ENCODE results near the gene MCIDAS.

MCIDAS gene

DNA sequence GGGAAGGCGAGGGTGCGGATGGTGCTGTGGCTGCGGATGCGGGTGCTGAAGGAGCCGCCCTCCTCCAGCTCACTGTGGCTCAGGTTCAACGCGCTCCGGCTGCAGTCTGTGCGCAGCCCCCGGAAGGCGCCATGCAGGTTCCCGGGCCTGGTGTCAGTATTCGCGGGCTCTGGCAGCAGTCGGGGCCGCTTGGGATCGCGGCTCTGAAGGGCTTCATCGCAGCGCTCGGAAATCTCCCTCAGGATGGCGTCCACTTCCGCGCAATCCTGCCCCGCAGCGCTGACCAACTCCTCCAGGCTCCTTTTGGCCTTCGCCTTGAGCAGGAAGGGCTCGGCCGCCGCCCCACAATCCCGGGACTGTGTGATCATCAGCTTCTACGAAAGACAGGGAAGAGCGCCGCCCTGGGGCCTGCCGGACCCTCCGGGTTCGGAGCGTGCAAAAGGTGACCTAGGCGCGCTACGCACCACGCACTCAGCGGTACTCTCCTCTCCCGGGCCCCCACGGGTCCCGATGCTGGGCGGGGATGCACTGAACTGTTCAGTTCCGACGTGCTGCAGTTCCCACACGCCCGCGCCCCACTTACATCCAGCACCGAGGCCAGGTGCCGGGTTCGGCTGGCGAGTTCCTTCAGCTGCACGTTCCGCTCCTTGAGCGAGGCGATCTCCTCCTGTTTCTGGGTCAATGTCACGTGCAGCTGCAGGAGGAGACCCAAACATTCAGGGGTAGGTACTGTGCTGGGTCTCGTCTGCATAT lies 6.5 kb downstream of the MCIDAS start:
- H3K9ac ChIP-seq (ENCODE audit: low read length in 2 of 2): no peak overlapping the region
- H3K27ac ChIP-seq (ENCODE audit: low read length): no peak overlapping the region
- H3K27me3 ChIP-seq (ENCODE audit: control insufficient read depth in 1 of 2, insufficient read depth in 2 of 2, low read length in 2 of 2): peaks cover 59 to 61% of the 10 kb centered on the region in 2 donors

DNA sequence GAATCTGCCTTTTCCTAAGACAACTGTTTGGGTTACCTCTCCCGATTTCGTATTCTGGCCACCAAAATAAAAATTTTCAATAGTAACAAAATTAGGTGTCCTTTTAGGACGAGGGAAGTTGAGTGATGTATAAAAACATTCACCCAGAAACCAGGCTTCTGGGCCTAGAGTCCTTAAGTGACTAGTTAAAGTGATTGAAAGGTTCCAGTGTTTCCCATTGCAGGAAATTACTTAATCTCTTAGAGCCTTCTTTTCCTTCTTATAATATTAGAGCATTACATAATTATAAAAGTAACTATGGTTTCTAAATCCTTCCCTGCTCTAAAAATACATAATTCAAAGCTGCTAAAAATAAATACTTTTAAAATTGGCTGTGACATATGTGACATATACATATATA lies 7.3 kb downstream of the MCIDAS start:
- peaks cover 51 to 54% of the 10 kb centered on the region in 2 donors for H3K27me3 ChIP-seq (ENCODE audit: control insufficient read depth in 1 of 2, insufficient read depth in 2 of 2, low read length in 2 of 2)
- H3K4me3 ChIP-seq (ENCODE audit: low read length in 2 of 2): no peak overlapping the region
- peaks cover 14% of the 10 kb centered on the region for H3K4me1 ChIP-seq (ENCODE audit: control insufficient read depth, insufficient read depth, low read length)
- no peak overlapping the region for H3K9ac ChIP-seq (ENCODE audit: low read length in 2 of 2)
- H3K9me3 ChIP-seq (ENCODE audit: control insufficient read depth in 2 of 2, low read length in 2 of 2): no peaks in the 10 kb centered on the region
- no peak overlapping the region for H3K27ac ChIP-seq (ENCODE audit: low read length)
- H3K36me3 ChIP-seq (ENCODE audit: control insufficient read depth in 2 of 2, insufficient read depth in 2 of 2, low read length in 2 of 2): no peaks in the 10 kb centered on the region

More for the DNA sequence above, 6.5 kb downstream of the MCIDAS start:
- Histone ChIP-seq H3K9me3 (ENCODE audit: control insufficient read depth in 2 of 2, low read length in 2 of 2) (no peaks in the 10 kb centered on the region), H3K4me1 (ENCODE audit: control insufficient read depth, insufficient read depth, low read length) (peaks cover 14% of the 10 kb centered on the region), H3K4me3 (ENCODE audit: low read length in 2 of 2) (peak overlapping the region in 1 of 2 donors; percentile 54), H3K36me3 (ENCODE audit: control insufficient read depth in 2 of 2, insufficient read depth in 2 of 2, low read length in 2 of 2) (no peaks in the 10 kb centered on the region)

DNA sequence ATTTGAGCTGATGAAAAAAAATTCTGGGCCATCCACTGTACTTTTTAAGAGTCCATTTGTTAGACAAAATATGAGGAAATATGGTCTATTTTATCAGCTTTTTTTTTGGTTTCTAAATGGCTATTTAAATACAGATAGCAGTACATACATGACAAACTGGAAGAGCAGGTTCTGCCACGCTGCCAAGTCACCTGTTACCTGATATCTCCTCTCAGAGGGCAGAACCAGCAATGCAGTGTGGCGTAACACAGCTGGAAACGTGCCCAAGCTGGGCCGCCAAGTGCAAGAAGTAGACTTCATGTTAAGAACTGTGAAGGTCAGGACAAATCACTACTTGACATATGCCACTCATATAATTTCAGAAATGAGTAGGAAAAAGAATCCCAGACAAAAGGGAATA lies 8.1 kb downstream of the MCIDAS start:
- Histone ChIP-seq H3K4me3 (ENCODE audit: low read length in 2 of 2) (no peak overlapping the region), H3K27me3 (ENCODE audit: control insufficient read depth in 1 of 2, insufficient read depth in 2 of 2, low read length in 2 of 2) (peaks cover 43 to 46% of the 10 kb centered on the region in 2 donors), H3K27ac (ENCODE audit: low read length) (no peak overlapping the region), H3K36me3 (ENCODE audit: control insufficient read depth in 2 of 2, insufficient read depth in 2 of 2, low read length in 2 of 2) (no peaks in the 10 kb centered on the region), H3K4me1 (ENCODE audit: control insufficient read depth, insufficient read depth, low read length) (peaks cover 14% of the 10 kb centered on the region), H3K9me3 (ENCODE audit: control insufficient read depth in 2 of 2, low read length in 2 of 2) (no peaks in the 10 kb centered on the region), H3K9ac (ENCODE audit: low read length in 2 of 2) (no peak overlapping the region)

DNA sequence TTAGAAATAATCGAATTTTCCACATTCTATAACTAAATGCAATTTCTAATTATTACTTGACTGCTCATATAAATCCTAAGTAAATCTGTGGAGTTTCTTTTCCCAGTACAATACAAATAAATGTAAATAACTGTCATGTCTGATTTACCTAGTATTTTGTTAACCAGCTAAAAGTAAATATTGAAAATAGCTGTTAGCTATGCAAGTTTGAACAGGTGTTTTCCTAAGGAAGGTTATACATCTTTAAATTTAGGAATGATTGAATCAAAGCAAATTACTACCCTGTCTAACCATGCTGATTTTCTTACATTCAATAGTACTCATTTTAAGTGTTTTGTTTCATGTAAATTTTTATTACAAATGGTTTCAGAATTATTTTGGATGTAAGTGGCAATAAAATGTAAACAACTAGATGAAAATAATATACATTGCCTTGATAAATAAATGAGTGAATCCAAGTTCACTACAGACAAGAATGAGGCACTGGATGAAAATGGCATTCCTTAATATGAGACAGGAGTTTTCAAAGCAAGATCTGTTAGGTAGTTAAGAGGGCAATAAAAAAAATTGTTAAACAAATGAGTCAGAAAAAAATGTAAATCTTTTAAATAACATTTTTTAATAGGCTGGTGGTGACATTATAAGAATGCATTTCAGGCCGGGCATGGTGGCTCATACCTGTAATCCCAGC lies 15.8 kb downstream of the MCIDAS start:
- Histone ChIP-seq H3K27ac (ENCODE audit: low read length) (no peak overlapping the region), H3K27me3 (ENCODE audit: control insufficient read depth in 1 of 2, insufficient read depth in 2 of 2, low read length in 2 of 2) (no peaks in the 10 kb centered on the region), H3K36me3 (ENCODE audit: control insufficient read depth in 2 of 2, insufficient read depth in 2 of 2, low read length in 2 of 2) (no peaks in the 10 kb centered on the region), H3K4me1 (ENCODE audit: control insufficient read depth, insufficient read depth, low read length) (no peaks in the 10 kb centered on the region), H3K9me3 (ENCODE audit: control insufficient read depth in 2 of 2, low read length in 2 of 2) (no peaks in the 10 kb centered on the region), H3K4me3 (ENCODE audit: low read length in 2 of 2) (no peak overlapping the region), H3K9ac (ENCODE audit: low read length in 2 of 2) (no peak overlapping the region)

DNA sequence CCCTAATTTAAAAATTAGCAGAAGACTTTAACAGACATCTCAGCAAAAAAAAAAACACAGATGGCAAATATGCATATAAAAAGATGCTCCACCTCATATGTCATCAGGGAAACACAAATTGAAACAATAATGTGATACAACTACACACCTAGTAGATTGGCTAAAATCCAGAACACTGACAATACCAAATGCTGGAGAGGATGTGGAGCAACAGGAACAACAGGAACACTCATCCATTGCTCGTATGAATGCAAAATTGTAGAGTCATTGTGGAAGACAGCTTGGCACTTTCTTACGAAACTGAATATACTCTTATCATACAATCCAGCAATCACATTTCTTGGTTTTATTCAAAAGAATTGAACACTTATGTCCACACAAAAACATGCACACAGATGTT lies 22.1 kb downstream of the MCIDAS start:
- H3K9ac ChIP-seq (ENCODE audit: low read length in 2 of 2): no peak overlapping the region
- peaks cover 0 to under 1% of the 10 kb centered on the region in 2 donors for H3K27me3 ChIP-seq (ENCODE audit: control insufficient read depth in 1 of 2, insufficient read depth in 2 of 2, low read length in 2 of 2)
- H3K4me3 ChIP-seq (ENCODE audit: low read length in 2 of 2): no peak overlapping the region
- H3K9me3 ChIP-seq (ENCODE audit: control insufficient read depth in 2 of 2, low read length in 2 of 2): no peaks in the 10 kb centered on the region
- H3K27ac ChIP-seq (ENCODE audit: low read length): no peak overlapping the region
- H3K4me1 ChIP-seq (ENCODE audit: control insufficient read depth, insufficient read depth, low read length): no peaks in the 10 kb centered on the region
- H3K36me3 ChIP-seq (ENCODE audit: control insufficient read depth in 2 of 2, insufficient read depth in 2 of 2, low read length in 2 of 2): no peaks in the 10 kb centered on the region

DNA sequence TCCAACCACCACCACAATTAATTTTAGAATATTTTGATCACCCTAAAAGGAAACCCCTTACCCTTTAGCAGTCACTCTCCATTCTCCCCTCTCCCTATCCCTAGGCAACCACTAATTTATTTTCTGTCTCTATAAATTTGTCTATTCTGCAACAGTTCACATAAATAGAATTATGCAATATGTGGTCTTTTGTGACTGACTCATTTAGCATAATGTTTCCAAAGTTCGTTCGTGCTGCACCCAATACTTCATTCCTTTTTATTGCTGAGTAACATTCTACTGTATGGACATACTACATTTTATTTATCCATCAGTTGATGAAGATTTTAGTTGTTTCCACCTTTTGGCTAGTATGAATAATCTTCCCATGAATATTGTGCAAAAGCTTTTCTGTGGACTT lies 36.0 kb downstream of the MCIDAS start:
- no peaks in the 10 kb centered on the region for H3K4me1 ChIP-seq (ENCODE audit: control insufficient read depth, insufficient read depth, low read length)
- no peaks in the 10 kb centered on the region for H3K9me3 ChIP-seq (ENCODE audit: control insufficient read depth in 2 of 2, low read length in 2 of 2)
- no peak overlapping the region for H3K4me3 ChIP-seq (ENCODE audit: low read length in 2 of 2)
- H3K27ac ChIP-seq (ENCODE audit: low read length): no peak overlapping the region
- H3K9ac ChIP-seq (ENCODE audit: low read length in 2 of 2): no peak overlapping the region
- H3K36me3 ChIP-seq (ENCODE audit: control insufficient read depth in 2 of 2, insufficient read depth in 2 of 2, low read length in 2 of 2): no peaks in the 10 kb centered on the region
- peaks cover 0 to 11% of the 10 kb centered on the region in 2 donors for H3K27me3 ChIP-seq (ENCODE audit: control insufficient read depth in 1 of 2, insufficient read depth in 2 of 2, low read length in 2 of 2)

DNA sequence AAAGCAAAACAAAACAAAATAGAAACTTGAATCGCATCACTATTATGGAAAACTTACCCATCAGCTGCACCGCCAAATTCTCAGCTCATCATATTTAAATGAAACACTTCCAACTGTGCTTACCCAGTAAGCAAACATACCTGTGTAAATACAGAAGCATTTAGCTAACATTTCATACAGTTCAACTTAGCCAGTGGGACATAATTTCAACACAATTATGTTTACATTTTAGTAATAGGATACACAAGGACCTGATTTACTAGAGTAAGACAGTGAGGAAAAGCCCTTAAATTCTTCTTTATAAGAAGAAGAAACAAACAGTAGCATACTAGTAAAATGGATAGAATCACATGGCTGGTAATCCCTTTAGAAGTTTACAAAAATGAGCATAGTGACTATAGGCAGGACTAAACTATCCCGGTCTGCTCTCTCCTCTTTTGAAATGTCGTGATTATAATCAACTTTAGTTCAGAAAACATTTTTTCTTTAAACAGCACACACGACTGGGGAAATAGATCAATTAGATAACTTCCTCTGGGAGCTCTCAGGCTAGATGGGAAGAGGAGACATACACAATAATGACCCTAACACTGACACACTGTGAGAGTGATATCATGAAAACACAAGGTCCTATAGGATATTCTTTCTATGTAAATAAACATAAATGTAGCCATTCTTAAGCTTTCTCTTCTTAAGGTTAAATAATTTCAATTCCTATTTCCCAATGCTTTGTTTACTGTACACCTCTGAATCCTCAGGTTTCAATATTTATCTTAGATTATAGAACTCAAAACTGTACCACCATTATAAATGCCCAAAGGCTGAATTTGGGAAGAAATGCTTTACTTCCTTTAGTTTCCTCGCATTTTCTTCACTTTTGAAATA lies 38.2 kb downstream of the MCIDAS start:
- Histone ChIP-seq H3K4me3 (ENCODE audit: low read length in 2 of 2) (no peak overlapping the region), H3K9ac (ENCODE audit: low read length in 2 of 2) (no peak overlapping the region), H3K4me1 (ENCODE audit: control insufficient read depth, insufficient read depth, low read length) (no peaks in the 10 kb centered on the region), H3K9me3 (ENCODE audit: control insufficient read depth in 2 of 2, low read length in 2 of 2) (no peaks in the 10 kb centered on the region), H3K27me3 (ENCODE audit: control insufficient read depth in 1 of 2, insufficient read depth in 2 of 2, low read length in 2 of 2) (peaks cover 0 to 16% of the 10 kb centered on the region in 2 donors), H3K27ac (ENCODE audit: low read length) (no peak overlapping the region), H3K36me3 (ENCODE audit: control insufficient read depth in 2 of 2, insufficient read depth in 2 of 2, low read length in 2 of 2) (no peaks in the 10 kb centered on the region)

DNA sequence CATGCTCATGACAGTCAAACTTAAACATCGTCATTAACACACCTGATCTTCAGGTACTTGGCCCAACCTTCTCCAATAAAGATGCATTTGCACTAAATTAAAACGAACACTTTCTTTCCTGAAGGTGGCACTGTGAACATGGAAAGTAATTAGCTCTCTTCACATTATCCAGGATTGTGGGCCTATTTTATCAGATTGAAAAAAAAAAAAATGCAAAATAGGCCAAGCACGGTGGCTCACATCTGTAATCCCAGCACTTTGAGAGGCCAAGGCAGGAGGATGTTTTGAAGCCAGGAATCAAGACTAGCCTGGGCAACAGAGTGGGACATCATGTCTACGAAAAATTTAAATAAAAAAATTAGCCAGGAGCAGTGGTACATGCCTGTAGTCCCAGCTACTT lies 39.7 kb downstream of the MCIDAS start:
- H3K4me3 ChIP-seq (ENCODE audit: low read length in 2 of 2): no peak overlapping the region
- peaks cover 0 to 16% of the 10 kb centered on the region in 2 donors for H3K27me3 ChIP-seq (ENCODE audit: control insufficient read depth in 1 of 2, insufficient read depth in 2 of 2, low read length in 2 of 2)
- no peaks in the 10 kb centered on the region for H3K36me3 ChIP-seq (ENCODE audit: control insufficient read depth in 2 of 2, insufficient read depth in 2 of 2, low read length in 2 of 2)
- H3K27ac ChIP-seq (ENCODE audit: low read length): no peak overlapping the region
- H3K9me3 ChIP-seq (ENCODE audit: control insufficient read depth in 2 of 2, low read length in 2 of 2): no peaks in the 10 kb centered on the region
- H3K4me1 ChIP-seq (ENCODE audit: control insufficient read depth, insufficient read depth, low read length): no peaks in the 10 kb centered on the region
- H3K9ac ChIP-seq (ENCODE audit: low read length in 2 of 2): no peak overlapping the region

DNA sequence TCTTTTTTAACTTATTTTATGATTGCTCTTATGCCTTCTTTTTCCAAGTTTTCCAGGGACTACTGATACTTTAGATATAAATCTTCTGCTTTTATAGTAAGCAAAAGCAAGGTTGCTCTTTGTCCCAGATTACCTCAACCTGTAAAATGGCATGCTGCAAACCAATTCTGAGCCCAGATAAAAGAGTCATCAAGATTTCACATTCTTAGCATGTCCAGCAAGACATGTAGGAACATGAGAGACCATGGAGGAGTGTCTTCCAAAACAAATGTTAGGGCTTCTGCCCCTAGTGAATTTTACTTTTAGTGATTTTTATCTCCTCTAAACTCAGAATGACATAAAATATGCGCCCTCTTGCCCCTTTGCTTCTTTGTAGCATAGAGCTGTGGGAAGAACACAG lies 47.1 kb downstream of the MCIDAS start:
- no peak overlapping the region for H3K27ac ChIP-seq (ENCODE audit: low read length)
- peaks cover 27% of the 10 kb centered on the region in 2 donors for H3K27me3 ChIP-seq (ENCODE audit: control insufficient read depth in 1 of 2, insufficient read depth in 2 of 2, low read length in 2 of 2)
- no peak overlapping the region for H3K9ac ChIP-seq (ENCODE audit: low read length in 2 of 2)
- peaks cover 3% of the 10 kb centered on the region for H3K4me1 ChIP-seq (ENCODE audit: control insufficient read depth, insufficient read depth, low read length)
- no peaks in the 10 kb centered on the region for H3K9me3 ChIP-seq (ENCODE audit: control insufficient read depth in 2 of 2, low read length in 2 of 2)
- no peak overlapping the region for H3K4me3 ChIP-seq (ENCODE audit: low read length in 2 of 2)
- H3K36me3 ChIP-seq (ENCODE audit: control insufficient read depth in 2 of 2, insufficient read depth in 2 of 2, low read length in 2 of 2): no peaks in the 10 kb centered on the region

DNA sequence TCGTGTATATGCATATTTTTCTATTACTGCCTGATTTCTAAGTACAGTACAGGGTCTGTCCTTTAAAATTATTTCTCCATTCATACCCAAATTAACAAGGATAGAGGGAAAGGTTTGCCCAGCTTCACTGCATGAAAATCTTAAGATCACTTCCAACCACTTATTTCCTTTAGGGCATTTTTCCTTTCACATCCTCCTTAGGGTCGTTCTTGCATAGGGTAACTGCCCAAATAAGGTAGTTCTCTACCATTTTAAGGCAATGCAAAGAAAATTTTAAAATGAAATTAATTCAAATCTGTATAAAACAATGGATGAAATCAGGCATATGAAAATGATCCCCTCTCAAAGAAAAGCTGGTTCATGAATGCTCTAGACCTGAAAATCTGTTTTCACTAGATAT lies 50.0 kb downstream of the MCIDAS start:
- no peaks in the 10 kb centered on the region for H3K36me3 ChIP-seq (ENCODE audit: control insufficient read depth in 2 of 2, insufficient read depth in 2 of 2, low read length in 2 of 2)
- no peak overlapping the region for H3K27ac ChIP-seq (ENCODE audit: low read length)
- peaks cover 14% of the 10 kb centered on the region for H3K4me1 ChIP-seq (ENCODE audit: control insufficient read depth, insufficient read depth, low read length)
- no peaks in the 10 kb centered on the region for H3K9me3 ChIP-seq (ENCODE audit: control insufficient read depth in 2 of 2, low read length in 2 of 2)
- no peak overlapping the region for H3K4me3 ChIP-seq (ENCODE audit: low read length in 2 of 2)
- H3K9ac ChIP-seq (ENCODE audit: low read length in 2 of 2): no peak overlapping the region
- H3K27me3 ChIP-seq (ENCODE audit: control insufficient read depth in 1 of 2, insufficient read depth in 2 of 2, low read length in 2 of 2): peaks cover 42 to 52% of the 10 kb centered on the region in 2 donors

All from stomach smooth muscle (tissue), 2 donors.